Limb (tissue), 2 donors: ENCODE results near the gene TTLL10.

ENCODE experiments used
- DNase-seq, 2 donors: peaks; one replicate each; pipeline ENCODE4 v3.0.0-alpha.2; 2016; ENCODE audit errors: extremely low spot score in 2 of 2

Gene TTLL10

GRCh38 chr1:1218524-1219200, 45.0 kb downstream of the TTLL10 start:
- no peak for DNase-seq

- DNase-seq, result no peak
Observed at GRCh38 chr1:1219341-1219740, 45.7 kb downstream of the TTLL10 start.

GRCh38 chr1:1220197-1220596, 46.5 kb downstream of the TTLL10 start:
- no peak for DNase-seq

GRCh38 chr1:1221887-1222574, 48.4 kb downstream of the TTLL10 start:
- no peak for DNase-seq

GRCh38 chr1:1222575-1223225, 49.0 kb downstream of the TTLL10 start:
- DNase-seq, result no peak

GRCh38 chr1:1223321-1223720, 49.6 kb downstream of the TTLL10 start:
- DNase-seq, result no peak

- DNase-seq, result no peak
Observed at GRCh38 chr1:1223891-1224290, 50.2 kb downstream of the TTLL10 start.

- DNase-seq, result no peak
Observed at GRCh38 chr1:1225238-1225845, 51.7 kb downstream of the TTLL10 start.

GRCh38 chr1:1225913-1226312, 52.2 kb downstream of the TTLL10 start:
- no peak for DNase-seq

- no peak for DNase-seq
Observed at GRCh38 chr1:1226566-1227362, 53.1 kb downstream of the TTLL10 start.

GRCh38 chr1:1227386-1227785, 53.7 kb downstream of the TTLL10 start:
- DNase-seq, result no peak

GRCh38 chr1:1228187-1228586, 54.5 kb downstream of the TTLL10 start:
- DNase-seq, result no peak

GRCh38 chr1:1228596-1229321, 55.1 kb downstream of the TTLL10 start:
- no peak for DNase-seq

- no peak for DNase-seq
Observed at GRCh38 chr1:1229770-1230169, 56.1 kb downstream of the TTLL10 start.

- DNase-seq, result no peak
Observed at GRCh38 chr1:1230656-1231399, 57.1 kb downstream of the TTLL10 start.

- peak; percentile 97 to 98 for DNase-seq
Observed at GRCh38 chr1:1231400-1232207, 57.9 kb downstream of the TTLL10 start, which contains the start of gene SDF4. Gene SDF4, minus strand, starts transcription at chr1:1232001. Its CDS starts 3,229 bp downstream, at chr1:1228772.

GRCh38 chr1:1232208-1232795, 58.6 kb downstream of the TTLL10 start, which contains the start of gene B3GALT6:
Gene B3GALT6, plus strand, starts transcription at chr1:1232237. Its CDS starts 42 bp downstream, at chr1:1232279.
- DNase-seq, result no peak

GRCh38 chr1:1232796-1233566, 59.3 kb downstream of the TTLL10 start:
- DNase-seq, result no peak
